GM19328 (cell line): ENCODE measurements around the gene NXF1.
"Not testable (repeated sequence)": the region's sequence is repeated elsewhere in the genome, so short reads cannot be mapped to it uniquely, and the experiment has no call there.

Source experiments
- ATAC-seq: cut with Tn5 transposase; IDR thresholded peaks from one replicate; pipeline ENCODE4 v1.9.1; 2021; ENCODE audit warnings: mild to moderate bottlenecking, moderate library complexity; ENCODE audit not compliant: unreplicated experiment

Gene NXF1

DNA sequence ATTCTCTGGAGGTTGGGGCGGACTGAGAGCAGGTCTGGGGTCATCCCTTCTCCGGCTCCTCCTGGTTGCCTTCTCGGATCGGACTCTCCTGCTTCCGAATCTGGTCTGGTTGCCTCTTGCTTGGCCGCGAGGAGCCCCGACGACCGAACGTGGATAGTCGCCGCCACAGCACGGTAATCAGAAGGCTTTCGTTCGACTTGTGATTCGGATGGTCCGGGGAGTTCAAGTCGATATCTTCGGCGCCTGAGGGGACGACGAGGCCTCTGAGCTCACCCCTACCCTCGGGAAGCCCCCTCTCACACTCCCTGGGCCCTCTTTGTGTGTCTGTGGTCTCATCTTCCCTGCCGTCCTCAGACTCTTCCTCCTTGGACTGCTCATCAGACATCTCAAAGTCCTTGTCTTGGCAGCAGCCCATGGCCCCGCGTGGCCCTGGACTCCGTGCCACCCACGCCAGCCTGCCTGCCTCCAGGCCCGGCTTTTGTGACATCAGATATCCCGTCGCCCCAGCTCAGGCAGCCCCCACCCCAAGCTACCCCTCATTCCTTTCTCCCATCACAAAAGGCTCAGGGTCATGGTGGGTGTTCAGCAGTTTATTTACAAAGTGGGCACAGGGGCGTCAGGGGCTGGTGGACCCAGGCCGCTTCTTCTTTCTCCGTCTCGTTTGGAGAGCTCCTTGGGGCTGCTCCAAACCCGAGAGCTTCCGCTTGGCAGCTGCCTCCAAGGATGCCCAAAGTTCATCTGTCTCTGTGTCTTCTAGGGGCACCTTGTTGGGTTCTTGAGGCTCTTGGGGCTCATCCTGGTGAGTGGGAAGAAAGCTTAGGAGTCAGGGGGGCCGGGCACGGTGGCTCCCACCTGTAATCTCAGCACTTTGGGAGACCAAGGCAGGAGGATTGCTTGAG is 27.3 kb upstream of the NXF1 start, which contains the start of gene TEX54:
Gene TEX54 (minus strand): TSS at position 506 of the 899 bp plus-strand sequence.
- ATAC-seq: no peak

DNA sequence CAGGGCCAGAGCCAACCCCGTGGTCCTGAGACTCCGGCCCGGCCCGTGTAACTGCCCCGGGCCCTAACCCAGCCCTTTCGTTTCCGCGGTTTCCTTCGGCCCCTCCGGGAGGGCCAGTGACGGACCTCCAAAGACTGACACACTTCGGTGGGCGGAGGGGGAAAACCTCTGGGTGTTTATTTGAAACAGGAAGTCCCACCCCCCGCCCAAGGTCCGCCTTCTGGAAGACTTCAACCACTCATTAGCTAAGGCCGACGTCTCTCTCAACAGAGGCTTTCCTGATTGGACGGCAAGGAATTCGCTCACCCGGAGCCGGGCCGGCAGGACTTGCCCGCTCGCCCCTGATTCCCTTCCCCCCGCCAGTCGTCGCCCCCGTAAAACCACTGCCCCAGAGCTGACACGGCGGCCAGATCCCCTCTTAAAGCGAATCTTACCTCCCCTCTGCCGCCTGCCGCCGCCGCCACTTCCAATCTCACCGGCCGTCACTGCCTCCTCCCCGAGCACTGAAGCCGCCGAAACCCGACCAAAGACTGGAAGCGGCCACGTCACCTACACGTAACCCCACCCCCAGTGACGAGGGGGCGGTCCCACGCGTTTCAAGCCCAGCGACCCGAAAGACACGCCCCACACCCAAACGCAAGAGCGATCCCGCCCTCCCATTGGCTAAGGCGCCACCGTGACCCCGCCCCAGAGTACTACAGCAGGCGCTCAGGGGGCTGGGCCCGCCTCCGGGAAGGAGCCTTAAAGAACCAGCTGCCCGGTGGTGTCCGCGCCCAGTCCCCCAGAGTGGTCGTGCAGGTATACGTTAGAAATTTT is 26.5 kb upstream of the NXF1 start, which contains the start of gene STX5:
Gene STX5 (minus strand): TSS at position 532 of the 816 bp plus-strand sequence. CDS start 808 bp downstream, outside the sequence.
- ATAC-seq: peak; percentile 89

DNA sequence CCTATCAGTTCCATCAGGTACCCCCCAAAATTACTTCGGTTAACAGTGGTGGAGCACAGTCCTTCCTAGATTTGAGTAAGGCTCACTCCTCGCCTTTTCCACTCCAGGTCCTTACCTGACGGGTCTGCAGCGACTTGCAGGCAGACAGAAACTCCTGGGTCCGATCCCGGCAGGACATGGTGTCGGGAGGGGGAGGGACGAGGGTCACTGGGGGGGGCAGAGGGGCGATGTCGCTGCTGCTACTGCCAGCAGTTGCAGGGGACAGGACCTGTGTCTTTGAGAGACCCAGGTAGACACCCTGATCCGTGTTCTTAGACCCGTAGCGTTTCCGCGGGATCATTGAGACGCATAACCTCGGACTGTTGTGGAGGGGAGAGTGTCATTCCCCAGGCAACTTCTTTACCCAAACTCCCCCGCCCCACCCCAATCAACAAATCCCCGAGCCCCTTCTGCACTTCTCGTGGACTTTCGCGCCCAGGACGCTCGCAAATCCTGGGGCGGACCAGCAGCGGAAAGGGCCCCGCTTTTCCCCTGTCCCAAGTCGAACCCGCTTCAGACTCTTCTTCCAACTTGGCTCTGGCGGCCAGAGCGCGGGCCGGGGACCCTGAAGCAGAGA is 25.8 kb upstream of the NXF1 start:
- ATAC-seq: no peak

DNA sequence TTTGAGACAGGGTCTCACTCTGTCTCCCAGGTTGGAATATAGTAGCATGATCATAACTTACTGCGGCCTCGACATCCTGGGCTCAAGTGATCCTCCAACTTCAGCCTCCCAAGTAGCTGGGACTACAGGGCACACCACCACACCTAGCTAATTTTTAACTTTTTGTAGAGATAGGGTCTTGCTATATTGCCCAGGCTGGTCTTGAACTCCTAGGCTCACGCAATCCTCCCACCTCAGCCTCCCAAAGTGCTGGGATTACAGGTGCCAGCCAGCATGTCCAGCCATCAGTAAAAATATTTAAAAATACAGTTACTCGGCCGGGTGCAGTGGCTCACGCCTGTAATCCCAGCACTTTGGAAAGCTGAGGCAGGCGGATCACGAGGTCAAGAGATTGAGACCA is 22.9 kb upstream of the NXF1 start:
- ATAC-seq: not testable (repeated sequence)

DNA sequence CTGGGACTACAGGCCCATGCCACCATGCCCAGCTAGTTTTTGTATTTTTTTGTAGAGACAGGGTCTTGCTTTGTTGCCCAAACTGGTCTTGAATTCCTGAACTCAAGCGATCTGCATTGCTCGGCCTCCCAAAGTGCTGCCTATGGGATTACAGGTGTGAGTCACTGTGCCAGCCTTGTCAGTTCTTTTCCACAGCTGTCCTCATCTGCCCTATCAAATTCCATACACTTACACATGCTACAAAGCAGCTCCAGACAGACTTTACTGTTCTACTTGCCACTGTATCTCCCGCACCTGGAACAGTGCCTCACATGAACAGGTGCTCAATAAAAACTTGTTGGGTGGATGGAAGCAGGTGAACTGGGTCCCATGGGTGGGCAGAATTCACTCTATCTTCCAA is 18.4 kb upstream of the NXF1 start:
- ATAC-seq: no peak

DNA sequence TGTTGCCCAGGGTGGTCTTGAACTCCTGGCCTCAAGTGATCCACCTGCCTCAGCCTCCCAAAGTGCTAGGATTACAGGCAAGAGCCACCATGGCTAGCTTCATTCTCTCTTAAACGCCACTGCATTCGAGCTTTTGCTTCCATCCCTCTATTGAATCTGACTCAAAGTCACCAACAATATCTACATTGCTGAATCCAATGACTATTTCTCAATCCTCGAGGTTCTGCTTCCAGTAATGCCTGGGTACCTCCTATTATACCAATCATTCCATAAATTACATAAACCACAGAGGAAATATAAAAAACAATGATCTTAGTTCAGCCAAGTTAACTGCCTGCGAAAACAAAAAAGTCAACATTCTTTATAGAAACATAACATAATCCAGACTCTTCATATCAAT is 11.9 kb upstream of the NXF1 start:
- no peak for ATAC-seq

DNA sequence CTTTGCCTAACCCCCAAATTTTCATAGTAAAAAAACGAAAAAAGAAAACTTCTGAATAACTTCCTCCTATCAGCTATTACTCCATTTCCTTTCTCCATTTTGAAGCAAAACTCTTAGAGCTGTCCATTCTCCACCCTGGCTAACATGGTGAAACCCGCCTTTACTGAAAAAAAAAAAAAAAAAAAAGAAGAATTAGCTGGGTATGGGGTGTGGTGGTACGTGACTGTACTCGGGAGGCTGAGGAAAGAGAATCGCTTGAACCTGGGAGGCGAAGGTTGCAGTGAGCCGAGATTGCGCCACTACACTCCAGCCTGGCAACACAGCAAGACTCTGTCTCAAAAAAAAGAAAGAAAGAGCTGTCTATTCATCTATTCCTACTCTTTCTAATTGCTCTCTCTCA is 11.3 kb upstream of the NXF1 start:
- ATAC-seq: no peak

DNA sequence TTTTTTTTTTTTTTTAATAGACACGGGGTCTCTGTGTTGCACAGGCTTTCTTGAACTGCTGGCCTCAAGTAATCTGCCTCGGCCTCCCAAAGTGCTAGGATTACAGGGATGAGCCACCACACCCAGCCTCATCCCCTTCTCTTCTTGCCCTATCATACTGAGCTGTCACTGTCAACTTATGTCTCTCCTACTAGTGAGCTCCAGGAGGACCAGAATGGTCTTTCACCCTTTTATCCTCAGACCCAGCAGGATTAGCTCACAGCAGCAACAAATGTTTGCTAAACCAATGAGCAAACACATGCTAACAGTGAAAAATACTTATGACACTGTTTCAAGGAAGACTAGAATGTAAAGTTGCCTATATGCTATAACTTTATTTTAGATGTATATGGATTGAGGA is 6.4 kb upstream of the NXF1 start:
- ATAC-seq: no peak

DNA sequence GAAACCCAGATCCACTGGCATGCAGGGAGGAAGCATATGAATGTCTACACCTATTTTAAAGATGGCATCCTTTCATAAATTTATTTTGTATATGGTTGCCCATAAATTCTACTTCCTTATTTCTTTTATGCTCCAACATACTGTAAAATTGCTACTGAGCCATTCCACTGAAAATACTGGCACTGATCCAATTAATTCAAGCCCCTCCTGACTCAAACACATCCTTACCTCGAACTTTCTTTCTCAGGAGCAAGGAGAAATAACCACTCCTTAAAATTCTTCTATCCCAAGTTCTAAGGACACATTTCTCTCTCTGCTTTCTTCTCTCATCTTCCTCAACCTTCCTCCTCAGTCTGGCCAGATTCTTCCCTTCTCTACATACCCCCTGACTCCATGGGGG is 5.5 kb upstream of the NXF1 start:
- ATAC-seq: no peak

DNA sequence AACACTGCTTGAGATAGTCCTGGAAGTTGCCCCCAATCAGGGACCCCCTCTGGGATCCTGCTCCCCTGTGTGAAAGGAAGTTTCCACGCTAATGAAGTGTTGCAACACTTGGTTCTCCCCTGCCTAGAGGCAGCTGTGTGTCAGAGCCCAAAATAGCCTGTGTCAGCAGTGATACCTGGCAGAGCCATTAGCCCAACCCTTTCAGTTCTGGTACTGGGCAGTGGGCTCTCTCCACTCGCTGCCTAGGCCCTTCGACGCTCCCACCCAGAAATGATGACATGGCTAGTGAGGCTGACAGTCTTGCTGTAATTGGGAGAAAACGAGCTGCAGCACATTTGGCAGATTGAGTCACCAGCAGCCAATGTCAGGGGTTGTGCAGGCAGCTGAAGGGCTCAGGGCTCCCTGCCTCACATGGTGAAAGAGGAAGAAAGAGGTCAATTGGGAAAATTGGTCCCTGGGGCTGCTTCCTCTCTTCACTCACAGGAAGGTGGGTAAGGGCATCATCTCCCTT is 1.4 kb upstream of the NXF1 start:
- ATAC-seq: no peak

DNA sequence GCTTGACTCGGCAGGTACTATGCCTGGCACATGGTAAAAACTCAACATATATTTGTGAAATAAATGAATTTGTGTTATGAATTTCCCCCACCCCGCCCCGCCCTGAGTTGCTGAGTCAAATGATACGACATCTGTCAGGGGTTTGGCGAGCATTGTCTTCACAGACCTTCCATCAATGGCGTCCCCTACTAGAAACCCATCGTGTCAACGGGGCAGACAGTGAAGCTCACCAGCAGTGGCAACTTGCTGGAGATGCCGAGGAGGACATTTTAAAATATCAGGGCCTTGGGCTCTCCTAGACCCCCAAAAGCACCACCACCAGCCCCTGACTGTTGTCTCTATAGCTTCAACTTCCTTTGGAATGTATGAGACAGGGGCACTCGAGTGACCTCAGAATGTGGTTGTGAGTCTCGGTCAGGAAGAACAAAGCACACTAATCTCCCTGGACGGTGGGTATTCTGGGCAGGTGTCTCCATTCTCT is 761 bp upstream of the NXF1 start:
- ATAC-seq: no peak

DNA sequence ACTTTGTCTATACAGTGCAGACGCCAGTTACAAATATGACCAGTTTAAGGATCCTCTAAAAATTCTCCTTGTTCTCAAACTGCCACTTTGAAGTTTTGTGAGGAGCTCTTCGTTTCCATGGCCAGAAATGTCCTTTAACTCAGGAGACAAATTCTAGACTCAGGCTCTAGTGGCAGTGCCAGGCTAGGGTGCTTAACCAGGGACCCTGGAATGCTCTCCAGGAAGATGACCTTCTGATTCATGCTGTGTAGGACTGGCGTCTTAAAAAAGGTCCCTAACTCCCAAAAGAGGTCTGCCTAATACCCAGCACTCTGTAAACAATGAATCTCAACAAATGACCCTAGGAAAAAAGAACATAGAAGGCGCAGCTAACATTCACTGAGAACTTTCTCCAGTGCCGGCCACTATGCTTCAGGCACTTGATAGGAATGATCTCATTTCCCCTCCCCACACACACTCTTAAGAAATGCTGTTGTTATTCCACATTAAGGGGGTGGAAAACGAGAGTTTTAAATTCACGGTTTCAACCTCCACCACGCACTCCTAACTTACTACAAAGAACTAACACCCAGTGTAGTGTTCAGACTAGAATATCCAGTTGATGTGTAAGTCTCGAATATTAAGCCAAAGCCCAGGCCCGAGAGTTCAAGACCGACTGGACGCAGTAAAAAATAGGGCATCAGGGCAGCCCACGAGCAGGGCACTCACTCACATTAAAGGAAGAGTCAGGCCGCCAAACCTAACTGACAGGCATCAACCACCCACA is 747 bp downstream of the NXF1 start:
- no peak for ATAC-seq

DNA sequence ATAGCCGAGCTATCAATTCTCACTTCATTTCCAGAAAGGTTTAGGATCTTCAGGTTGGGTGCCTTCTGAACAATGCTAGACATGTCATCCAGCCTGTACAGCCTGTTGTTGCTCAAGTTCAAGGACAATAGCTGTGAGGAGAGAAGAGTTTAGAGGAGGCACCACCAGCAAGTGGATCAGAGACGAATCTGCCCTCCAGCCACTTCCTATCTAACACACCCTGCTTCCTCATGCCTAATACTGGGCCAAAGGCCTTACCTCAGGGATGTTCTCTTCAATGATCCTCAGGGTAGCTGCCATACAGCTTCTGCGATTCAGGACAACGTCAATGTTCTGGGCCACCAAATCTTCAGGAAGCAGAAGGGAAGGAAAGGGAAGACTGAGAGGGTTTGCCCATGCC is 4.2 kb downstream of the NXF1 start:
- ATAC-seq: no peak

DNA sequence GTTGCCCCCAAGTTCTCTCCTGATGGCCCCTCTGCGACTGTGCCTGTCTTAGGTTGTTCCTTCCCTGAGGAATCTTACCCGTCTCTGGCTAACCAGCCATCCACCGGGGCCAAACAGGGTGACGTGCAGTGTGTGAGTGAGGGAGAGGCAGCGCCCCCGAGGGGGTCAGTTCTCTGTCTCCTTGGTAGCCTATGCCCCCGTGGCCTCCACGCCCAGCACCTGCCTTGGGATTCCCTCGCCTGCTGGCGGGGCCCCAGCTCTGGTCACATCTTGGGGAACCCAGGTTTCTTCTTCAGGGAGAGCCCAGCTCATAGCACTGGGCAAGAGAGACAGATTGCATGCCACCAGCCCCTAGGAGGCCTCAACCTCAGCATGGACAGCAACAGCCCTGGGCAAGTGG is 5.8 kb downstream of the NXF1 start:
- ATAC-seq: no peak

DNA sequence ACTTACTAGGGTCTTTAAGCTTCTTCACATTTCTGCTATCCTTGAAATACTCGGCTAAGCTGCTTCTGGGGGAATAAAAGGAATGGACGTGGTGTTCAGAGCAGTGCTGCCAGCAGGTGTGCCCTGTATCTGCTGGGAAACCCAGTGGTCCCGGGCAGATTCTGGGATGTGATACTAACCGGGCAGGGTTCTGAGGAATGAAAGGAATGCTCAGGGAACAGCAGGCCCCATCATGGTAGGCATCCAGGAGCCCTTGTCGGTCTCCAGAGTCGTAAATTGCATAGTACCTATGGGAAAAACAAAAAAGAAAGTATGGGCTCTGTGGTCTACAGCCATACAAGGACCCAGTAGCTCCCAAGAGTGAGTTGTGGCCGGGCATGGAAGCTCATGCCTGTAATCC is 9.0 kb downstream of the NXF1 start:
- ATAC-seq: no peak

DNA sequence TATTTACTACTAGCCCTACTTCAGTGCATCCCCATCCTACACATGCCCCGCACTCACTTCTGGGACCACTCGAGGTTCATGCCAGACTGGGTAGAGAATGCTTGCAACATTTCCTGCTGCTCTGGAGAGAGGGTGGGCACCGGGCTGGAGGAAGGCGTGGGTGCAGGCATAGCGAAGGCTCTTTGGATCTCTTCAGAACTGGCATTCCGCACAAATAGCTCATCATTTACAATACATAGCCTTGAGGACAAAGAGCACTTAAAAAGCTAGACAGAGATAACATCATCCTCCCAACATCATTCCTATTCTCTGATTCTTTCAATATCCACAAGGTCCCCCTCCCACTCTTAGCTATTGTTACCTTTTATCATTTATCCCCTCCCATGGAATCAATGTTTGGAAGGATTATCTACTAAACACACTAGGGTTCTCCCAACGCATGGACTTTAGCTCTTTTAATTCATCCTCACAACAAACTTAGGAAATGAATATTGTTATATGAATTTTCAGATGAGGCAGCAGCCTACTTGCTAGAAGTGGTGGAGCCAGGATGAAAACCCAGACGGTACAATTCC is 11.0 kb downstream of the NXF1 start:
- ATAC-seq: no peak

DNA sequence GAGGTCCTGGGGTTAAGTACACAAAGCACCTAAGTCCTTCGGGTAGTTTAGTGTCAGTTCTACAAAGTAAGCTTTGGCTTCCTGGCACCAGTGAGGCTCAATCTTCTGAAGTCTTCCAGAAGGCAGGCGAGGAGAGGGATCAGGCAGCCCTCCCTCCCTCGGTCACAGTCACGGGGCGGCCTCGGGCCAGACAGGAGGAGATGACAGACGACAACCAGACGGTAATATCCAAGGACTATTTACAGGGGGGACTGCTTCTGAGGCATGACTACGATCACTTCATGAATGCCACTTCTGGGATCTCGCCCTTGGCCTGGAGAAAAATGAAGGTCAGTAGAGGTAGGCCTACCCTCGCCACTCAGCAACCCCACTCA is 13.1 kb downstream of the NXF1 start:
- ATAC-seq: no peak

DNA sequence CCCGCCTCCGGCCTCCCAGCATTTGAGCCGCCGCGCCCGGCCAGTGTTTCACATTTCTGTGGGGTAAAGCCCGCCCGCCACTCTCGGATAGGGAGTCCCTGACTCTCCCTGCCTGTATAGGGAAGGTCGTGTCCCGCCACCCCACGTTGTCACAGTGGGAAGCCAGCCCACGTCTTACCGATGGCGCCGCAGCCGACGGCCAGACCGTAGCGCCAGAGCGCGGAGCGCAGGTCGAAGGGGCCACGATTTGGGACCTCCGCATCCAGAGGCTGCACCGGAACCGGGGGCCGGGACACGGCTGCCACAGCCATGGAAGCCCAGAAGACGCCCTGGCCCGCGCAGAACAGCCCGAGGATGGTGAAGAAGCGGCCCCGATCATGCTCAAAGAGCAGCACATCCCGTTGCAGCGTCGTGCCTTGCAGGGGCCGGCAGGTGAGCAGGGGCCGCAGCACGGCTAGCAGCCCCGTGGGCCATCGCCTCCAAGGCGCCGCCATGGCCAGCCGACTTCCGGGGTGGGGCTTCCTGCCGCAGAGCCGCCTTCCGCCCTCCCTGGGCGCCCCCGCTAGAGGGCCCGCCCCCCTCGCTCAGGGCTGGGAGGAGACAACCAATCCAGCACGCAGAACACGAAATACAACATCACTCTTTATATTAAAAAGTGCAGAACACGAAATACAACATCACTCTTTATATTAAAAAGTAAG is 13.6 kb downstream of the NXF1 start, which contains the start of gene TMEM223:
Gene TMEM223 (minus strand): TSS at position 506 of the 701 bp plus-strand sequence. CDS start 12 bp downstream, at position 494.
- ATAC-seq: peak; percentile 64

DNA sequence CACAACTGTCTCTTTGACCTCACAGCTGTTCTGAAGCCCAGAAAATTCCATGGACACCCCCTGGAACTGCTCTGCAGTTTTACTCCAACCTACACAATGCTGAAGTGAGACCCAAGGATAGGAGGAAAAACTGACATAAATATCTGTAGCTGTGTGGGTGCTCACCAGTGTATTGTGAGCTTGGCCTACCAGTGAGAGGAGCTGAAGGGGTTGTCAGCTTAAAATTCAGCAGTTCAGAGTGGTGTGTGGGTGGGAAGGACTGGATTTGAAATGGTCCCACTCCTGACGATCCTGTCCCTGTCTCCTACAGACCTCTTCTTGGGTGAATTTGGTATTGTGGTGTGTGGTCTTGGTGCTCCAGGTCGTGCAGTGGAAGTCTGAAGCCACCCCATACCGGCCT is 15.7 kb downstream of the NXF1 start:
- ATAC-seq: no peak
